ENCODE data around the gene RNASE4. TPM values are rescaled to one million over a fixed set of nuclear protein-coding genes. Genes with fewer than 3 reads are reported as not detected.
"Not testable (repeated sequence)": the region's sequence is repeated elsewhere in the genome, so short reads cannot be mapped to it uniquely, and the experiment has no call there.

RNASE4 gene
- total RNA-seq = 1 to 10 TPM in 1 of 2 donors, under 1 TPM in 1; 0.50 to 1.2 TPM

DNA sequence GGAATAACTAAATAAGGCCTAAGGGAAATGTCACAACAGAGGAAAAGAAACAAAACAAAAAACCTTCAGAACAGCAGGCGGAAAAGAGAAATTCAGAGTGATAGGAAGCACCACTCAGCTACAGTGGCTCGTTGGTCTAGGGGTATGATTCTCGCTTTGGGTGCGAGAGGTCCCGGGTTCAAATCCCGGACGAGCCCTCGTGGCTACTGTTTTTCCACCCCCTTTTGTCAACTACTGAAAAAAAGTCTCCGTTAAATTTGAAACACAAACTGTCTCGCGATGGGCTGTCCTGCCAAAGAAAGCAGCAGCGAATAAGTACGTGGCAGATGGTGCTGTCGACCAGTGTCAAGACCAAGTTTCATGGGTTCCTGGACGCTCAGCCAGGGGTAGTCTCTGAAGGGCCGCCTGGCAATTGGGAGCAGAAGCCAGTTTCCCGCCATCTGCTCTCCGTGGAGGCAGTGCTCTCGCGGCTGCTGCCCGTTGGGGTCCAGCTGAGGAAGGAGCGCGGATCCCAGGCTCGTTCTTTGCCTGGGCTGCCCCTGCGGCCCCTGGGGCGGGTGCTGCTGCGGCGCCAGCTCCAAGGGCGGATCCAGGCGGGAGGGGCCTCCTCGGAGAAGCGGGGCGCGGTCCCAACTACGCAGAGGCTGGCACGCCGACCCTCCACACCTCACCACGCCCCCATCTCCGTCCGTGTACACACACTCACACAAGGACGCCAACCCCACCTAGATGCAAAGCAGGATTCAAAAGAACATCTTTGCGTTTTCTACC lies at the start of gene RNASE4:
Gene RNASE4, plus strand, starts transcription at position 670 of the 771 bp plus-strand sequence. CDS start 14,812 bp downstream, outside the sequence.
- no peaks in the 10 kb centered on the region for H3K27me3 Mint-ChIP-seq
- no peaks in the 10 kb centered on the region for H3K9me3 Mint-ChIP-seq
- no peaks in the 10 kb centered on the region for H3K36me3 Mint-ChIP-seq
- H3K27ac Mint-ChIP-seq = no peak within 1 kb of the TSS
- DNase-seq (ENCODE audit: low spot score) (peak; percentile 75), ATAC-seq (peak; percentile 58 to 71)
- H3K4me1 Mint-ChIP-seq (ENCODE audit: low read depth in 2 of 2) = peaks cover under 1 to 18% of the 10 kb centered on the region in 2 donors
- no peak within 1 kb of the TSS for H3K4me3 Mint-ChIP-seq

- H3K36me3 Mint-ChIP-seq = no peaks in the 10 kb centered on the region
- H3K4me3 Mint-ChIP-seq = no peak within 1 kb of the TSS
- no peaks in the 10 kb centered on the region for H3K4me1 Mint-ChIP-seq (ENCODE audit: low read depth in 2 of 2)
- DNase-seq (ENCODE audit: low spot score) (no peak), ATAC-seq (no peak)
- no peaks in the 10 kb centered on the region for H3K9me3 Mint-ChIP-seq
- H3K27me3 Mint-ChIP-seq = peaks cover 15 to 32% of the 10 kb centered on the region in 2 donors
- no peak within 1 kb of the TSS for H3K27ac Mint-ChIP-seq
These were observed 42.8 kb upstream of the RNASE4 start, which contains the start of gene OR6S1 for GRCh38 chr14:20641591-20641990. Gene OR6S1, minus strand, starts transcription at chr14:20641691. Its CDS starts 0 bp downstream, at chr14:20641691.

- H3K36me3 Mint-ChIP-seq = no peaks in the 10 kb centered on the region
- H3K27me3 Mint-ChIP-seq = peaks cover 15 to 29% of the 10 kb centered on the region in 2 donors
- no peak overlapping the region for H3K4me3 Mint-ChIP-seq
- no peak for ATAC-seq
- no peak for DNase-seq (ENCODE audit: low spot score)
- no peak overlapping the region for H3K27ac Mint-ChIP-seq
- H3K4me1 Mint-ChIP-seq (ENCODE audit: low read depth in 2 of 2) = no peaks in the 10 kb centered on the region
- H3K9me3 Mint-ChIP-seq = no peaks in the 10 kb centered on the region
These were observed 42.2 kb upstream of the RNASE4 start for GRCh38 chr14:20642182-20642581.

GRCh38 chr14:20642755-20643154 lies 41.6 kb upstream of the RNASE4 start:
- peaks cover 15 to 29% of the 10 kb centered on the region in 2 donors for H3K27me3 Mint-ChIP-seq
- not testable (repeated sequence) for H3K27ac Mint-ChIP-seq

GRCh38 chr14:20644520-20644919 lies 39.8 kb upstream of the RNASE4 start:
- DNase-seq (ENCODE audit: low spot score) = no peak
- Mint-ChIP-seq H3K4me1 (ENCODE audit: low read depth in 2 of 2) (no peaks in the 10 kb centered on the region), H3K36me3 (no peaks in the 10 kb centered on the region), H3K27ac (no peak overlapping the region), H3K27me3 (peaks cover 22 to 30% of the 10 kb centered on the region in 2 donors), H3K4me3 (no peak overlapping the region), H3K9me3 (no peaks in the 10 kb centered on the region)
- ATAC-seq = no peak

More at GRCh38 chr14:20642755-20643154, 41.6 kb upstream of the RNASE4 start:
- not testable (repeated sequence) for DNase-seq (ENCODE audit: low spot score); H3K36me3 Mint-ChIP-seq; H3K4me1 Mint-ChIP-seq (ENCODE audit: low read depth in 2 of 2); ATAC-seq; H3K9me3 Mint-ChIP-seq; H3K4me3 Mint-ChIP-seq

DNA sequence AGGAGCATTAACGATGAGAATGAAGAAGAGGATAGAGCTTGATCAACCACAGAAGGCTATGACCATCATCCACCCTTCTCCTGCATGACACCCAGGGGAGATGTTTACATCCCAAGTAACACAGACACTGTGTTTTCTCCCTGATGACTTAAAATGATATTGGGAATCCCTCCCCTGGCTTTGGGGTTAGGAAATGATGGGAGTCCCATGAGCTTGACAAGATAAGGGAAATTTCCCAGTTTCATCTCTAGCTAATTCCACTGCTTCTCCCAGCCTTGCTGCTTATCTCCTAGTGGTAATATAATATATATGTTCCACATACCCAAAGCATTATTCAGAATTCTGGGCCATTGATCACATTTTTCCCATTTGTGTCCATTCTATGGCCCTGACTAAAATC lies 38.9 kb upstream of the RNASE4 start:
- H3K4me1 Mint-ChIP-seq (ENCODE audit: low read depth in 2 of 2) = no peaks in the 10 kb centered on the region
- H3K4me3 Mint-ChIP-seq = no peak overlapping the region
- H3K36me3 Mint-ChIP-seq = no peaks in the 10 kb centered on the region
- ATAC-seq (no peak), DNase-seq (ENCODE audit: low spot score) (no peak)
- no peak overlapping the region for H3K27ac Mint-ChIP-seq
- H3K27me3 Mint-ChIP-seq = peaks cover 22 to 30% of the 10 kb centered on the region in 2 donors
- H3K9me3 Mint-ChIP-seq = no peaks in the 10 kb centered on the region

DNA sequence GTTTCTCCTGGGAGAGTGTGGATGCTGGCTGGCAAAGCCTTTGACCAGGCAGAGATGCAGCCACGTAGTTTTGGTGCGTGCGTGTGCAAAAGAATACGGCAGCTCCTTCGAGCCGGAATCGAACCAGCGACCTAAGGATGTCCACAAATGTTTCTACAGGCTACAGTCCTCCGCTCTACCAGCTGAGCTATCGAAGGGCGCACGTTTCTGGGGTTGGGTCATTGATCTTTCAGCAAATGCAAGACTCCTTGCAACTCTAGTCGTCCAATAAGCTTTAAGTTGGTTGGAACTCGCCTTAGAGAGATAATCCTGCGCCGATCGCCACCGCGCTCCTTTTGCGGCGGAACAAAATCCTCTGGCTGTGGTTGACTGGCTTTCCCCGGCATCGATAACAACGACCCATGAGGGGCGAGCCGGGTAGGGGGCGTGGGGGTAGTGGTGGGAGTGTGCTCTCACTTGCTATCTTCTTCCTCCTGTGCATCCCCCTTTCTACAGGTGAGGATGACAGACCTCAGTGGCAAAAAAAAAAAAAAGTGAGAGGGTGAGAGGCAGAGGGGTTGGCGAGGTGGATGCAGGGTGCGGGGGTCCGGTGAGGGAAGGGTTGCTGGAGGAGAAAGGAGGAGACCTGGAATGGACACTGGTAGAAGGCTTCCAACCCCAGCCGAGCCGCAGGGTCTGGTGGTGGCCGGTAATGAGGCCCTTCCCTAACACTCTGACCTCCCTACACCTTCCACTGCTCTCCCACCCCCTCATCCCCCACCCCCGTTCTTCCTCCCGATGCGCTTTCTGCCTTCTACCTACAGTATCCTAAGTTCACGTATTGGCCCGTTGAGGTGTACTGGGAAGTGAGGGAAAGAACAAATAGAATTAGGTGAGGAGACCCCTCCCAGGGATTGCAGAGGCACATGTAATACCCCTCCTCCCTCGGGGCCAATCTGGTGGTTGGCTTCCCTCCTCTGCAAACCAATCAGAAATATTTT lies 31.1 kb upstream of the RNASE4 start:
- Mint-ChIP-seq H3K36me3 (no peaks in the 10 kb centered on the region), H3K27ac (no peak overlapping the region), H3K4me3 (peak overlapping the region; percentile 43), H3K4me1 (ENCODE audit: low read depth in 2 of 2) (peaks cover 10 to 25% of the 10 kb centered on the region in 2 donors), H3K9me3 (no peaks in the 10 kb centered on the region), H3K27me3 (peaks cover 43 to 64% of the 10 kb centered on the region in 2 donors)
- DNase-seq (ENCODE audit: low spot score) = no peak
- ATAC-seq = peak; percentile 74 to 83

DNA sequence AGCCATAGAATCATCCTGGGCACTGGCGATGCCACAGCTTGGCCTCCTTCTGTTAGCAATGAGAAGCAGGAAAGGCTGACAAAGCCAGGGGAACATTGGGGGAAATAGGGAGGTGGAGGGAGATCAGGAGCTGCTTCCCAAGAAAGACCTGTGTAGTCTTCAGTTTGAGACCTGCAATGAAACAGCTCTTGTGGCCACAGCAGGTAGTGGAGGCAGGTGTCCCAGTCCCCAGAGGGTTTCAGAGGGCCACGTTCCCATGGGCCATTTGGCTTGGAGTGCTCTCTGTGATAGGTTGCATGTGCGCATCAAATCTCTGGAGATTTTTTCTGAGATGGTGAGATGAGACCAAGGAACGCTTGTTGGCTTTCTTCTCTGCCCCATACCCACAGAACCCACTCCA lies 28.5 kb upstream of the RNASE4 start:
- no peak for DNase-seq (ENCODE audit: low spot score)
- peaks cover 10 to 25% of the 10 kb centered on the region in 2 donors for H3K4me1 Mint-ChIP-seq (ENCODE audit: low read depth in 2 of 2)
- no peaks in the 10 kb centered on the region for H3K9me3 Mint-ChIP-seq
- no peak overlapping the region for H3K27ac Mint-ChIP-seq
- H3K36me3 Mint-ChIP-seq = no peaks in the 10 kb centered on the region
- H3K27me3 Mint-ChIP-seq = peaks cover 47 to 68% of the 10 kb centered on the region in 2 donors
- no peak overlapping the region for H3K4me3 Mint-ChIP-seq
- ATAC-seq = no peak

GRCh38 chr14:20656274-20656673 lies 28.1 kb upstream of the RNASE4 start:
- Mint-ChIP-seq H3K27me3 (peaks cover 49 to 70% of the 10 kb centered on the region in 2 donors), H3K4me1 (ENCODE audit: low read depth in 2 of 2) (peaks cover 10 to 25% of the 10 kb centered on the region in 2 donors), H3K4me3 (no peak overlapping the region), H3K27ac (no peak overlapping the region), H3K36me3 (no peaks in the 10 kb centered on the region), H3K9me3 (no peaks in the 10 kb centered on the region)
- DNase-seq (ENCODE audit: low spot score) (no peak), ATAC-seq (no peak)

GRCh38 chr14:20657216-20658211 lies 26.8 kb upstream of the RNASE4 start:
- peaks cover 14 to 28% of the 10 kb centered on the region in 2 donors for H3K4me1 Mint-ChIP-seq (ENCODE audit: low read depth in 2 of 2)
- ATAC-seq = no peak
- H3K9me3 Mint-ChIP-seq = no peaks in the 10 kb centered on the region
- no peak overlapping the region for H3K27ac Mint-ChIP-seq
- no peak overlapping the region for H3K4me3 Mint-ChIP-seq
- no peaks in the 10 kb centered on the region for H3K36me3 Mint-ChIP-seq
- DNase-seq (ENCODE audit: low spot score) = no peak
- peaks cover 50 to 71% of the 10 kb centered on the region in 2 donors for H3K27me3 Mint-ChIP-seq

- no peak for DNase-seq (ENCODE audit: low spot score)
- peaks cover 52 to 72% of the 10 kb centered on the region in 2 donors for H3K27me3 Mint-ChIP-seq
- H3K4me3 Mint-ChIP-seq = no peak overlapping the region
- H3K9me3 Mint-ChIP-seq = no peaks in the 10 kb centered on the region
- H3K36me3 Mint-ChIP-seq = no peaks in the 10 kb centered on the region
- H3K4me1 Mint-ChIP-seq (ENCODE audit: low read depth in 2 of 2) = peaks cover 21 to 29% of the 10 kb centered on the region in 2 donors
- no peak overlapping the region for H3K27ac Mint-ChIP-seq
- no peak for ATAC-seq
These were observed 26.1 kb upstream of the RNASE4 start for GRCh38 chr14:20658246-20658645.

DNA sequence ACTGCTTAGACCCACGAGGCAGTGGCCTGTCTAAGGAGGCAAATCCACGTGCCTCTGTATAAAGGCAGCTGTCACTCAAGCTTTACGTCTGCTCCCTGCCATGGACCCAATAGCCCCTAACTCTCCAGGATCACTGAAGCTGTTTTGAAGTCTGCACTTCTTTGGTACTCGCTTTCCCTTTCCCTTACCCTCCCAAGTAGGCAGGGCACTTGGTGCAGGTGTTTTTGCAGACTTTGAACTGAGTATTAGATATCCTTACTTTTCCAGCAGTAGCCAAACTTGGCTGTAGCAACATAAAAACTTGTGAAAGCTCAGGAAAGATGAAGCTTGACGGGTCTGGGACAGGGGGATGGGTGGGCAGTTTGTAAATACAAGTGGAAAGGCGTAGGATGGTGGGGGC lies 25.0 kb upstream of the RNASE4 start:
- ATAC-seq (no peak), DNase-seq (ENCODE audit: low spot score) (no peak)
- H3K9me3 Mint-ChIP-seq = no peaks in the 10 kb centered on the region
- no peaks in the 10 kb centered on the region for H3K36me3 Mint-ChIP-seq
- no peak overlapping the region for H3K4me3 Mint-ChIP-seq
- peaks cover 53 to 68% of the 10 kb centered on the region in 2 donors for H3K27me3 Mint-ChIP-seq
- H3K27ac Mint-ChIP-seq = no peak overlapping the region
- H3K4me1 Mint-ChIP-seq (ENCODE audit: low read depth in 2 of 2) = peaks cover 24 to 28% of the 10 kb centered on the region in 2 donors
